Mesothelial cell of epicardium (in vitro differentiated cells): ENCODE data around the gene KAZN. TPM values are rescaled to one million over a fixed set of nuclear protein-coding genes. Genes with fewer than 3 reads are reported as not detected.

Experiments
- DNase-seq, 2 experiments: peaks; one replicate each; pipeline ENCODE4 v3.0.0; 2021; ENCODE audit warnings: low spot score in 2 of 2; ENCODE audit not compliant: unreplicated experiment in 2 of 2
- H3K27ac Mint-ChIP-seq: 2 replicates; pipeline ENCODE4 v1.8.0; 2021; ENCODE audit warnings: mixed read lengths
- H3K27me3 Mint-ChIP-seq: 2 replicates; pipeline ENCODE4 v1.8.0; 2021; ENCODE audit warnings: low read depth, mixed read lengths
- H3K36me3 Mint-ChIP-seq: 2 replicates; pipeline ENCODE4 v1.8.0; 2021; ENCODE audit warnings: mixed read lengths
- H3K4me1 Mint-ChIP-seq: 2 replicates; pipeline ENCODE4 v1.8.0; 2021; ENCODE audit warnings: mixed read lengths
- H3K4me3 Mint-ChIP-seq: 2 replicates; pipeline ENCODE4 v1.8.0; 2021; ENCODE audit warnings: mild to moderate bottlenecking, moderate library complexity, mixed read lengths
- H3K9me3 Mint-ChIP-seq: 2 replicates; pipeline ENCODE4 v1.8.0; 2021; ENCODE audit warnings: mixed read lengths
- total RNA-seq: library from RNA; stranded (reverse); gene quantifications from 3 replicates; pipeline ENCODE4 v1.2.1, GENCODE V29; 2021
- TF ChIP-seq, protein P1 (sequence below): fragments of 200-600 bp; sonication (generic); IDR thresholded peaks from one replicate; pipeline ENCODE4 v1.5.0; 2021; ENCODE audit warnings: antibody characterized with exemption; ENCODE audit not compliant: unreplicated experiment

KAZN gene
- total RNA-seq, 1 donor from 2014 or later, result 38.4 TPM

DNA sequence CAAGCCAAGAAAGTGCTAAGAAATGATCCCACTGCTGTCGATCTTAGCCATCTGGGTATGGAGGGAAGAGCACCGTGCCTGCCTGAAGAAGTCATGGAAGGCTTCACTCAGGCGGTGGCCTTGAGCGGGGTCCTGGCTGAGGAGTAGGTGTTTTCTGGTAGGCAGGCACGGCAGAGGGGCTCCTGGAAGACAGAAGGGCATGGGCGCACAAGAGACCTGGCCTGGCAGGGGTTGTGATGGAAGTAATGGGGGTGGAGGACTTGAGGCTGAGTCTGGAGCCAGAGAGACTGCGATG, 185.1 kb downstream of the KAZN start:
- Mint-ChIP-seq H3K4me3 (no peak overlapping the region), H3K27me3 (no peaks in the 10 kb centered on the region), H3K4me1 (peaks cover 46% of the 10 kb centered on the region), H3K9me3 (no peaks in the 10 kb centered on the region), H3K36me3 (no peaks in the 10 kb centered on the region), H3K27ac (no peak overlapping the region)
- TF ChIP-seq, protein P1, sequence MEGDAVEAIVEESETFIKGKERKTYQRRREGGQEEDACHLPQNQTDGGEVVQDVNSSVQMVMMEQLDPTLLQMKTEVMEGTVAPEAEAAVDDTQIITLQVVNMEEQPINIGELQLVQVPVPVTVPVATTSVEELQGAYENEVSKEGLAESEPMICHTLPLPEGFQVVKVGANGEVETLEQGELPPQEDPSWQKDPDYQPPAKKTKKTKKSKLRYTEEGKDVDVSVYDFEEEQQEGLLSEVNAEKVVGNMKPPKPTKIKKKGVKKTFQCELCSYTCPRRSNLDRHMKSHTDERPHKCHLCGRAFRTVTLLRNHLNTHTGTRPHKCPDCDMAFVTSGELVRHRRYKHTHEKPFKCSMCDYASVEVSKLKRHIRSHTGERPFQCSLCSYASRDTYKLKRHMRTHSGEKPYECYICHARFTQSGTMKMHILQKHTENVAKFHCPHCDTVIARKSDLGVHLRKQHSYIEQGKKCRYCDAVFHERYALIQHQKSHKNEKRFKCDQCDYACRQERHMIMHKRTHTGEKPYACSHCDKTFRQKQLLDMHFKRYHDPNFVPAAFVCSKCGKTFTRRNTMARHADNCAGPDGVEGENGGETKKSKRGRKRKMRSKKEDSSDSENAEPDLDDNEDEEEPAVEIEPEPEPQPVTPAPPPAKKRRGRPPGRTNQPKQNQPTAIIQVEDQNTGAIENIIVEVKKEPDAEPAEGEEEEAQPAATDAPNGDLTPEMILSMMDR, result no peak
- DNase-seq, result no peak

DNA sequence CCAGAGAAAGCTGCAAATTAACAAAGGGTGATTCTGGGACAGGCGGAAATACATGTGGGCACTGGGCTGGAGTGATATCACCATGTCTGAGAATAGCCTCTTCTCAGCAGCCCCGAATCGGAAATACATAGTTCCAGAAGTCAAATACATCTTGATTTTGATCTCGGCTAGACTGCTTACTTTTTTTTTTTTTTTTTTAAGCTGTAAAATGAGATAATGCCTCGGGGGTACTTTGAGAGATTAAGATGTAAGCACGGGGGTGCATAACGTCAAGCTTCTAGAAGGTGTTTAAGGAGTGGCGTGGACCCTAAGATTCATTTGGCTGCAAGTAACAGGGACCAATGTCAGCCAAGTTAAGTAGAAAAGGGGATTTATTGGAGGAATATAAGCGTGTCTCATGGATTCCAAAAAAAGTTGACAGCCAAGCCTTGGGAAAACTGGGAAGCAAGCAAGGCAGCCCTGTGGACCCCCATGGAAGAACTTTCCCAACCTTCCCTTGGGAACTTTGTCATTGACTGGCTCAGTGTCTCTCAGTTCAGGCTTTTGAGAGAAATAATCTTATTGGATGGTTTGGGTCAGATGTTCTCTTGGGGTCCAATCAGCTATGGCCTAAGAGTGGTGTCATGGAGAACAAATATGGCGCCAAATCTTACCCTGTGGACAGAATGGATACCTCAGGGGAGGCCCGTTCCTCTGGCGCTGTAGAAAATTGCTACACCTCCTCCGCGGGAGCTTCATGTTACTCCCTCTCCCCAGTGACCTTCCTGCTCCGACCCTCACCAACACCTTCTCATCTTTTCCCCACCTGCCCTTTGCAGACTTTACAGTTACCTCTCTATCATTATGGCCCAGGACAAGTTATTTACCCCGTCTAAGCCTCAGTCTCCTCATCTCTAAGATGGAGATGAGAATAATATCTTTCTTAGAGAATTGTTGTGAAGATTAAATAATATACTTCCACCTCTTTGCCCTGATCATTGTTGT, 186.6 kb downstream of the KAZN start:
- Mint-ChIP-seq H3K4me3 (no peak overlapping the region), H3K36me3 (no peaks in the 10 kb centered on the region), H3K27me3 (no peaks in the 10 kb centered on the region), H3K4me1 (peaks cover 39% of the 10 kb centered on the region), H3K27ac (no peak overlapping the region), H3K9me3 (no peaks in the 10 kb centered on the region)
- DNase-seq, result no peak
- TF ChIP-seq, protein P1, result no peak

DNA sequence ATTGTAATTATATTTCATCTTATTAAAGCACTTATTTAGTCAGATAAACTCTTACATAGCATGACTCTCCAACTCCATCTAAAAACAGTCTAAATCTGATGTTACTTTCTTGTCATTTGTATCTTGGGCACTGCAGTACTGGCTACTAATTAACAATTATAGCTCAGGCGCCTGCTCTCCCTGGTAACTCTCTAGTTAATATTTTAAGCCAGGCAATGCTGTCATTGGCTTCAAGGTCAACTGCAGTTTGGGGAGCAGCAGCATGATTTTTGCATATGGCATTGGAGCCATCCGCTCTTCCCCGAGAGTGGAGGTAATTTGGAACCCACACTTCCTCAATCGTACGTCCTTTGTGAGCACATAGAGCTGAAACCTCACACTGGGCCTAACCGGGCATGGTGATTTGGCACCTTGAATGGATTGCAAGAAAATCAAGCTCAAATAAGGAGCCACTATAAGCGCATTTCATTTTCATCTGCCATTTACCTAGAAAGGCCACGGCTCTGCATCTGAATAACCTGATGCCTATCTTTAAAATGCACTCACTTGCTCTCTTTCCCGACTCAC, 187.7 kb downstream of the KAZN start:
- H3K27ac Mint-ChIP-seq, result no peak overlapping the region
- no peak for DNase-seq
- no peak overlapping the region for H3K4me3 Mint-ChIP-seq
- peaks cover 31% of the 10 kb centered on the region for H3K4me1 Mint-ChIP-seq
- no peaks in the 10 kb centered on the region for H3K9me3 Mint-ChIP-seq
- TF ChIP-seq, protein P1, result no peak
- H3K27me3 Mint-ChIP-seq, result no peaks in the 10 kb centered on the region
- no peaks in the 10 kb centered on the region for H3K36me3 Mint-ChIP-seq

DNA sequence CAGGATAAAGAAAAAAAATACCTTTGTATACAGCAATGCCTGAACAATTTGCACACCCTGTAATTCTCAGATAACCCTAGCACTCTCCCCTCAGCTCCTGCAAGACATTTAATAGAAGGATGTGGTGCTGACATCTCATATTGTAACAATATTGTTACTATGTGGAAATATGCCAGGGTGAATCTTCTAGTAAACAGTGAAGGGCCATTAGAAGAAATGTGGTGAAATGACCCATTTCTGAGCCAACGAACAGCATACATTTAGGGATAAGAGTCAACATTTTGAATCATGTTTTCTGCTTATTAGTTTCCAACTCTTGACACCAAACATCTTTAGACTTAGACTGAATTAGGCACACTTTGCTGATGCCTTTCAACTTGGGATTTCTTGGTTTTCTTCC, 188.2 kb downstream of the KAZN start:
- H3K36me3 Mint-ChIP-seq, result no peaks in the 10 kb centered on the region
- no peak overlapping the region for H3K4me3 Mint-ChIP-seq
- H3K27ac Mint-ChIP-seq, result no peak overlapping the region
- no peak for DNase-seq
- TF ChIP-seq, protein P1, result no peak
- no peaks in the 10 kb centered on the region for H3K9me3 Mint-ChIP-seq
- H3K4me1 Mint-ChIP-seq, result peaks cover 31% of the 10 kb centered on the region
- H3K27me3 Mint-ChIP-seq, result no peaks in the 10 kb centered on the region

DNA sequence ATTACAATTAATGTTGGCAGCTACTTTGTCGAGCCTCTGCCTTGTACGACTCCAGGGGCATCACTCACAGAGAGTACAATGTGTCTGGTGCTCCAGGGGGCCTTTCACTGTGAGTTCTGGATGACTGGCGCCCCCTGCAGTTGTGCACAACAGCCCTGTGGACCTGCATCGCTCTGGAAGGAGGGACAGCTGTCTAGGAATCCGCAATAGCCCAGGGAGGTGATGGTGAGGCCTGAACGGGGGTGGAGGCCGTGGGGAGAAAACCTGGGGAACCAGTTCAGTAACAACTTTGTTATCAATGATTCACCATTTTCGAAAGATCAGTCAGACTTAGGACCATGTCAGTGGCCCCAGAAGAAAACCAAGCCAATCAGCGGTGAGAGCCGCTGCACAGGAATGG, 189.1 kb downstream of the KAZN start:
- Mint-ChIP-seq H3K4me1 (peaks cover 30% of the 10 kb centered on the region), H3K4me3 (no peak overlapping the region), H3K27me3 (no peaks in the 10 kb centered on the region), H3K27ac (no peak overlapping the region), H3K36me3 (no peaks in the 10 kb centered on the region), H3K9me3 (no peaks in the 10 kb centered on the region)
- TF ChIP-seq, protein P1, result no peak
- DNase-seq, result no peak
